ENCODE data around the gene EIF3CL.
"Not testable (repeated sequence)": the region's sequence is repeated elsewhere in the genome, so short reads cannot be mapped to it uniquely, and the experiment has no call there.

EIF3CL gene

GRCh38 chr16:28332632-28333031 lies 71.0 kb downstream of the EIF3CL start:
- H3K9me3 ChIP-seq (ENCODE audit: control insufficient read depth, low read length); H3K4me3 ChIP-seq (ENCODE audit: low read length); H3K27me3 ChIP-seq (ENCODE audit: control insufficient read depth, insufficient read depth, low read length); H3K4me1 ChIP-seq (ENCODE audit: control insufficient read depth, insufficient read depth, low read length); H3K36me3 ChIP-seq (ENCODE audit: control insufficient read depth, insufficient read depth, low read length); H3K9ac ChIP-seq (ENCODE audit: low read length): not testable (repeated sequence)

DNA sequence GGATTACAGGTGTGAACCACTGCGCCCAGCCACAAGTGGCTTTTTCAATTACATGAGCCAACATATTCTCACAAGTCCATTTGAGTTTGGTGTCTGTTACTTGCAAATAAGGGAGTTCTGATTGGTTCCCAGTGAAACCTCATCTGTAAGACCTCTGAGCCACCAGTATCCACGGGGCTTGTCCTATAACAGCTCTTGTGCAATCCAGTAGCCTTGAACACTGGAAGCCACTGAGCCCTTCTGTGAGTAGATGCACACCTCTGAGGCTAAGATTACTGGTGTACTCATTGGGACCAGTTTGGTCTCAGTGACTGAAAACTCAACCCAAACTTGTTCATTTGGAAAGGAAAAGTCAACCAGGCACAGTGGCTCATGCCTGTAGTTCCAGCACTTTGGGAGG lies 72.7 kb downstream of the EIF3CL start:
- not testable (repeated sequence) for H3K9me3 ChIP-seq (ENCODE audit: control insufficient read depth, low read length); H3K4me3 ChIP-seq (ENCODE audit: low read length); H3K36me3 ChIP-seq (ENCODE audit: control insufficient read depth, insufficient read depth, low read length); H3K4me1 ChIP-seq (ENCODE audit: control insufficient read depth, insufficient read depth, low read length); H3K27me3 ChIP-seq (ENCODE audit: control insufficient read depth, insufficient read depth, low read length); H3K9ac ChIP-seq (ENCODE audit: low read length)

DNA sequence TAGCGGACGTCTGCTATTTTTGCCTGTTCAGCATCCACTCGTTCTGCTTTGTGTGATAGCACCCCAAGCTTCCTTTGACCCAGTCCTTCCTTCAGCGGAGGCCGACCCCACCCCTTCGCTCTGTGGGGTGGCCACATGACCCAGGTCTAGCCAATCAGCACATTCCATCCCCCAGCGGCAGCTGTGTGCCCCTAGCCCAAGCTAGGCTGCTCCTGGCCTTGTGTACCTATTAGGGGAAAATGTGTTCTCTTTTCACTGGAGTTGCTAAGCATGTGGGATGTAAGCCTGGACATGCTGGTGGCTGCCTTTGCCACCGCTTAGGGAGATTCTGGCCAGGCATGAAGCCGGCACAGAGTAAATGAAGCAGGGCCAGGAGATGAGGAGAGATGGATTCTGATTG lies 73.4 kb downstream of the EIF3CL start:
- not testable (repeated sequence) for H3K36me3 ChIP-seq (ENCODE audit: control insufficient read depth, insufficient read depth, low read length); H3K27me3 ChIP-seq (ENCODE audit: control insufficient read depth, insufficient read depth, low read length); H3K4me3 ChIP-seq (ENCODE audit: low read length); H3K4me1 ChIP-seq (ENCODE audit: control insufficient read depth, insufficient read depth, low read length); H3K9ac ChIP-seq (ENCODE audit: low read length); H3K9me3 ChIP-seq (ENCODE audit: control insufficient read depth, low read length)

Data from mucosa of stomach (tissue), 1 donor.